ENCODE results near the gene TBL1Y. TPM values are rescaled to one million over a fixed set of nuclear protein-coding genes. Genes with fewer than 3 reads are reported as not detected.
"Not testable (repeated sequence)": the region's sequence is repeated elsewhere in the genome, so short reads cannot be mapped to it uniquely, and the experiment has no call there.

The TBL1Y gene
- total RNA-seq, 1 donor from 2014 or later = not detected

- no peak for DNase-seq
- no peaks in the 10 kb centered on the region for H3K27me3 ChIP-seq (ENCODE audit: low read depth)
- TF ChIP-seq CTCF (IDR thresholded peaks at IDR 0.05; ENCODE audit: borderline replicate concordance) = no peak
- no peaks in the 10 kb centered on the region for H3K9me3 ChIP-seq (replicated peaks)
- no peaks in the 10 kb centered on the region for H3K4me1 ChIP-seq
- intact Hi-C loops (cut with micrococcal nuclease) = no loop called here
- H3K4me3 ChIP-seq = no peak overlapping the region
- H3K36me3 ChIP-seq = no peaks in the 10 kb centered on the region
- H3K27ac ChIP-seq (replicated peaks) = no peak overlapping the region
Observed at GRCh38 chrY:7056886-7057285, 146.4 kb downstream of the TBL1Y start.

GRCh38 chrY:7078725-7079124 lies 168.2 kb downstream of the TBL1Y start:
- intact Hi-C loops (cut with micrococcal nuclease) = no loop called here
- H3K27me3 ChIP-seq (ENCODE audit: low read depth) = no peaks in the 10 kb centered on the region
- H3K36me3 ChIP-seq = no peaks in the 10 kb centered on the region
- DNase-seq = no peak
- no peaks in the 10 kb centered on the region for H3K9me3 ChIP-seq (replicated peaks)
- no peaks in the 10 kb centered on the region for H3K4me1 ChIP-seq
- no peak for TF ChIP-seq CTCF (IDR thresholded peaks at IDR 0.05; ENCODE audit: borderline replicate concordance)
- H3K27ac ChIP-seq (replicated peaks) = no peak overlapping the region
- H3K4me3 ChIP-seq = no peak overlapping the region

GRCh38 chrY:7080548-7080947 lies 170.1 kb downstream of the TBL1Y start:
- not testable (repeated sequence) for H3K27me3 ChIP-seq (ENCODE audit: low read depth); DNase-seq; H3K4me1 ChIP-seq; H3K36me3 ChIP-seq; H3K27ac ChIP-seq (replicated peaks); H3K9me3 ChIP-seq (replicated peaks); H3K4me3 ChIP-seq
- intact Hi-C loops (cut with micrococcal nuclease) = loop anchor here (10.0 kb wide), 1 partner anchor 116 kb away; no protein-coding TSS in a partner anchor

GRCh38 chrY:7085606-7086005 lies 175.1 kb downstream of the TBL1Y start:
- TF ChIP-seq CTCF (IDR thresholded peaks at IDR 0.05; ENCODE audit: borderline replicate concordance) = peak; percentile 74
- Histone ChIP-seq H3K27ac (replicated peaks) (no peak overlapping the region), H3K4me3 (no peak overlapping the region), H3K27me3 (ENCODE audit: low read depth) (no peaks in the 10 kb centered on the region), H3K4me1 (no peaks in the 10 kb centered on the region), H3K36me3 (no peaks in the 10 kb centered on the region), H3K9me3 (replicated peaks) (no peaks in the 10 kb centered on the region)
- intact Hi-C loops (cut with micrococcal nuclease) = loop anchor here (10.0 kb wide), 1 partner anchor 121 kb away; no protein-coding TSS in a partner anchor
- DNase-seq = peak; percentile 56

GRCh38 chrY:7092836-7093235 lies 182.3 kb downstream of the TBL1Y start:
- peak; percentile 32 for TF ChIP-seq CTCF (IDR thresholded peaks at IDR 0.05; ENCODE audit: borderline replicate concordance)
- no peak overlapping the region for H3K4me3 ChIP-seq
- H3K4me1 ChIP-seq = no peaks in the 10 kb centered on the region
- H3K27ac ChIP-seq (replicated peaks) = no peak overlapping the region
- H3K36me3 ChIP-seq = no peaks in the 10 kb centered on the region
- intact Hi-C loops (cut with micrococcal nuclease) = no loop called here
- H3K27me3 ChIP-seq (ENCODE audit: low read depth) = no peaks in the 10 kb centered on the region
- no peaks in the 10 kb centered on the region for H3K9me3 ChIP-seq (replicated peaks)
- no peak for DNase-seq

GRCh38 chrY:7094365-7094764 lies 183.9 kb downstream of the TBL1Y start:
- DNase-seq = no peak
- intact Hi-C loops (cut with micrococcal nuclease) = no loop called here
- H3K27ac ChIP-seq (replicated peaks) = no peak overlapping the region
- H3K9me3 ChIP-seq (replicated peaks) = no peaks in the 10 kb centered on the region
- H3K36me3 ChIP-seq = no peaks in the 10 kb centered on the region
- H3K4me3 ChIP-seq = no peak overlapping the region
- no peaks in the 10 kb centered on the region for H3K4me1 ChIP-seq
- TF ChIP-seq CTCF (IDR thresholded peaks at IDR 0.05; ENCODE audit: borderline replicate concordance) = no peak
- no peaks in the 10 kb centered on the region for H3K27me3 ChIP-seq (ENCODE audit: low read depth)

Data from left ventricle myocardium inferior (tissue), 1 donor.